Activated naive CD8-positive, alpha-beta T cell treated with anti-CD3 and anti-CD28 coated beads, Interleukin-2, amount 50 U/mL, for 16 hours (primary cell): Measurements from ENCODE around the gene NKPD1.

Experiments
- DNase-seq: peaks from one replicate; pipeline ENCODE4 v3.0.0-alpha.2; 2020; ENCODE audit warnings: low read depth, low spot score

The NKPD1 gene

GRCh38 chr19:45118106-45118505 lies 42.7 kb downstream of the NKPD1 start:
- no peak for DNase-seq

- DNase-seq, result no peak
Observed at GRCh38 chr19:45117671-45118070, 43.1 kb downstream of the NKPD1 start.

- DNase-seq, result peak; percentile 35
Observed at GRCh38 chr19:45117167-45117594, 43.6 kb downstream of the NKPD1 start.

- DNase-seq, result no peak
Observed at GRCh38 chr19:45115809-45116615, 44.8 kb downstream of the NKPD1 start.

- no peak for DNase-seq
Observed at GRCh38 chr19:45114116-45114515, 46.7 kb downstream of the NKPD1 start.

GRCh38 chr19:45113628-45114027 lies 47.2 kb downstream of the NKPD1 start:
- no peak for DNase-seq

GRCh38 chr19:45112111-45112827 lies 48.5 kb downstream of the NKPD1 start:
- no peak for DNase-seq
